ENCODE results near the gene CACNA1B.

Gene CACNA1B

GRCh38 chr9:137986268-137987099, 108.9 kb downstream of the CACNA1B start:
- H3K9me3 ChIP-seq (ENCODE audit: control insufficient read depth in 2 of 2, low read length in 2 of 2): peaks cover 0 to 2% of the 10 kb centered on the region in 2 donors

GRCh38 chr9:137987244-137988030, 109.9 kb downstream of the CACNA1B start:
- Histone ChIP-seq H3K36me3 (ENCODE audit: control insufficient read depth in 2 of 2, insufficient read depth in 2 of 2, low read length in 2 of 2) (no peaks in the 10 kb centered on the region), H3K9ac (ENCODE audit: low read length in 2 of 2) (no peak overlapping the region), H3K4me1 (ENCODE audit: control insufficient read depth, insufficient read depth, low read length) (no peaks in the 10 kb centered on the region), H3K27me3 (ENCODE audit: control insufficient read depth in 1 of 2, insufficient read depth in 2 of 2, low read length in 2 of 2) (peaks cover 0 to 6% of the 10 kb centered on the region in 2 donors), H3K4me3 (ENCODE audit: low read length in 2 of 2) (no peak overlapping the region), H3K27ac (ENCODE audit: low read length) (no peak overlapping the region), H3K9me3 (ENCODE audit: control insufficient read depth in 2 of 2, low read length in 2 of 2) (no peaks in the 10 kb centered on the region)

More at GRCh38 chr9:137986268-137987099, 108.9 kb downstream of the CACNA1B start:
- H3K27me3 ChIP-seq (ENCODE audit: control insufficient read depth in 1 of 2, insufficient read depth in 2 of 2, low read length in 2 of 2): peaks cover 0 to 6% of the 10 kb centered on the region in 2 donors
- no peak overlapping the region for H3K27ac ChIP-seq (ENCODE audit: low read length)
- H3K4me3 ChIP-seq (ENCODE audit: low read length in 2 of 2): no peak overlapping the region
- H3K9ac ChIP-seq (ENCODE audit: low read length in 2 of 2): no peak overlapping the region
- H3K36me3 ChIP-seq (ENCODE audit: control insufficient read depth in 2 of 2, insufficient read depth in 2 of 2, low read length in 2 of 2): no peaks in the 10 kb centered on the region
- H3K4me1 ChIP-seq (ENCODE audit: control insufficient read depth, insufficient read depth, low read length): no peaks in the 10 kb centered on the region

- Histone ChIP-seq H3K27ac (ENCODE audit: low read length) (no peak overlapping the region), H3K36me3 (ENCODE audit: control insufficient read depth in 2 of 2, insufficient read depth in 2 of 2, low read length in 2 of 2) (no peaks in the 10 kb centered on the region), H3K4me1 (ENCODE audit: control insufficient read depth, insufficient read depth, low read length) (no peaks in the 10 kb centered on the region), H3K9ac (ENCODE audit: low read length in 2 of 2) (no peak overlapping the region), H3K4me3 (ENCODE audit: low read length in 2 of 2) (no peak overlapping the region), H3K9me3 (ENCODE audit: control insufficient read depth in 2 of 2, low read length in 2 of 2) (no peaks in the 10 kb centered on the region), H3K27me3 (ENCODE audit: control insufficient read depth in 1 of 2, insufficient read depth in 2 of 2, low read length in 2 of 2) (peaks cover 0 to 6% of the 10 kb centered on the region in 2 donors)
Observed at GRCh38 chr9:137988051-137988450, 110.5 kb downstream of the CACNA1B start.

- Histone ChIP-seq H3K27me3 (ENCODE audit: control insufficient read depth in 1 of 2, insufficient read depth in 2 of 2, low read length in 2 of 2) (peaks cover 0 to 6% of the 10 kb centered on the region in 2 donors), H3K9me3 (ENCODE audit: control insufficient read depth in 2 of 2, low read length in 2 of 2) (no peaks in the 10 kb centered on the region), H3K9ac (ENCODE audit: low read length in 2 of 2) (no peak overlapping the region), H3K4me1 (ENCODE audit: control insufficient read depth, insufficient read depth, low read length) (no peaks in the 10 kb centered on the region), H3K27ac (ENCODE audit: low read length) (no peak overlapping the region), H3K36me3 (ENCODE audit: control insufficient read depth in 2 of 2, insufficient read depth in 2 of 2, low read length in 2 of 2) (no peaks in the 10 kb centered on the region), H3K4me3 (ENCODE audit: low read length in 2 of 2) (no peak overlapping the region)
Observed at GRCh38 chr9:137988701-137989100, 111.1 kb downstream of the CACNA1B start.

- H3K9ac ChIP-seq (ENCODE audit: low read length in 2 of 2): no peak overlapping the region
- H3K9me3 ChIP-seq (ENCODE audit: control insufficient read depth in 2 of 2, low read length in 2 of 2): no peaks in the 10 kb centered on the region
- H3K27me3 ChIP-seq (ENCODE audit: control insufficient read depth in 1 of 2, insufficient read depth in 2 of 2, low read length in 2 of 2): peaks cover 0 to 6% of the 10 kb centered on the region in 2 donors
- H3K27ac ChIP-seq (ENCODE audit: low read length): no peak overlapping the region
- no peaks in the 10 kb centered on the region for H3K4me1 ChIP-seq (ENCODE audit: control insufficient read depth, insufficient read depth, low read length)
- no peaks in the 10 kb centered on the region for H3K36me3 ChIP-seq (ENCODE audit: control insufficient read depth in 2 of 2, insufficient read depth in 2 of 2, low read length in 2 of 2)
- H3K4me3 ChIP-seq (ENCODE audit: low read length in 2 of 2): no peak overlapping the region
Observed at GRCh38 chr9:137989156-137989555, 111.6 kb downstream of the CACNA1B start.

- H3K4me3 ChIP-seq (ENCODE audit: low read length in 2 of 2): no peak overlapping the region
- H3K9me3 ChIP-seq (ENCODE audit: control insufficient read depth in 2 of 2, low read length in 2 of 2): no peaks in the 10 kb centered on the region
- no peak overlapping the region for H3K9ac ChIP-seq (ENCODE audit: low read length in 2 of 2)
Observed at GRCh38 chr9:137989999-137990715, 112.6 kb downstream of the CACNA1B start.

GRCh38 chr9:138003485-138004190, 126.1 kb downstream of the CACNA1B start:
- no peak overlapping the region for H3K27ac ChIP-seq (ENCODE audit: low read length)
- no peaks in the 10 kb centered on the region for H3K4me1 ChIP-seq (ENCODE audit: control insufficient read depth, insufficient read depth, low read length)
- H3K36me3 ChIP-seq (ENCODE audit: control insufficient read depth in 2 of 2, insufficient read depth in 2 of 2, low read length in 2 of 2): no peaks in the 10 kb centered on the region
- H3K4me3 ChIP-seq (ENCODE audit: low read length in 2 of 2): no peak overlapping the region
- no peak overlapping the region for H3K9ac ChIP-seq (ENCODE audit: low read length in 2 of 2)
- H3K9me3 ChIP-seq (ENCODE audit: control insufficient read depth in 2 of 2, low read length in 2 of 2): no peaks in the 10 kb centered on the region
- H3K27me3 ChIP-seq (ENCODE audit: control insufficient read depth in 1 of 2, insufficient read depth in 2 of 2, low read length in 2 of 2): peaks cover 0 to 2% of the 10 kb centered on the region in 2 donors

More at GRCh38 chr9:137989999-137990715, 112.6 kb downstream of the CACNA1B start:
- H3K36me3 ChIP-seq (ENCODE audit: control insufficient read depth in 2 of 2, insufficient read depth in 2 of 2, low read length in 2 of 2): no peaks in the 10 kb centered on the region
- H3K27me3 ChIP-seq (ENCODE audit: control insufficient read depth in 1 of 2, insufficient read depth in 2 of 2, low read length in 2 of 2): peaks cover 0 to 6% of the 10 kb centered on the region in 2 donors
- H3K27ac ChIP-seq (ENCODE audit: low read length): no peak overlapping the region
- no peaks in the 10 kb centered on the region for H3K4me1 ChIP-seq (ENCODE audit: control insufficient read depth, insufficient read depth, low read length)

GRCh38 chr9:138006576-138007233, 129.1 kb downstream of the CACNA1B start:
- Histone ChIP-seq H3K4me1 (ENCODE audit: control insufficient read depth, insufficient read depth, low read length) (no peaks in the 10 kb centered on the region), H3K36me3 (ENCODE audit: control insufficient read depth in 2 of 2, insufficient read depth in 2 of 2, low read length in 2 of 2) (no peaks in the 10 kb centered on the region), H3K27ac (ENCODE audit: low read length) (no peak overlapping the region), H3K9ac (ENCODE audit: low read length in 2 of 2) (no peak overlapping the region), H3K9me3 (ENCODE audit: control insufficient read depth in 2 of 2, low read length in 2 of 2) (no peaks in the 10 kb centered on the region), H3K4me3 (ENCODE audit: low read length in 2 of 2) (no peak overlapping the region), H3K27me3 (ENCODE audit: control insufficient read depth in 1 of 2, insufficient read depth in 2 of 2, low read length in 2 of 2) (peaks cover 0 to 2% of the 10 kb centered on the region in 2 donors)

- H3K27ac ChIP-seq (ENCODE audit: low read length): no peak overlapping the region
- H3K4me1 ChIP-seq (ENCODE audit: control insufficient read depth, insufficient read depth, low read length): no peaks in the 10 kb centered on the region
- no peak overlapping the region for H3K4me3 ChIP-seq (ENCODE audit: low read length in 2 of 2)
- H3K36me3 ChIP-seq (ENCODE audit: control insufficient read depth in 2 of 2, insufficient read depth in 2 of 2, low read length in 2 of 2): no peaks in the 10 kb centered on the region
- no peaks in the 10 kb centered on the region for H3K9me3 ChIP-seq (ENCODE audit: control insufficient read depth in 2 of 2, low read length in 2 of 2)
- H3K27me3 ChIP-seq (ENCODE audit: control insufficient read depth in 1 of 2, insufficient read depth in 2 of 2, low read length in 2 of 2): peaks cover 0 to 2% of the 10 kb centered on the region in 2 donors
- no peak overlapping the region for H3K9ac ChIP-seq (ENCODE audit: low read length in 2 of 2)
Observed at GRCh38 chr9:138007566-138007917, 130.0 kb downstream of the CACNA1B start.

Data from stomach smooth muscle (tissue), 2 donors.